ENCODE results near the gene ERO1A.

- TF ChIP-seq CTCF (conservative IDR thresholded peaks at IDR 0.05 in 1 of 2, IDR thresholded peaks at IDR 0.05 in 1 of 2; ENCODE audit: low read depth in 1 of 2, low read length in 2 of 2), result no peak
- no peak for TF ChIP-seq EZH2 (IDR thresholded peaks at IDR 0.05; ENCODE audit: low read length, missing control alignments)
Measured at GRCh38 chr14:52733824-52734223, 38.5 kb upstream of the ERO1A start.
